ENCODE measurements around the gene DNMT1. TPM values are rescaled to one million over a fixed set of nuclear protein-coding genes. Genes with fewer than 3 reads are reported as not detected.

The DNMT1 gene
- total RNA-seq, 2 experiments from 2014 or later: 337 to 352 TPM

GRCh38 chr19:10146142-10146541 lies 48.6 kb downstream of the DNMT1 start:
- H3K36me3 Mint-ChIP-seq: peaks cover 56% of the 10 kb centered on the region
- no peak for DNase-seq
- no peaks in the 10 kb centered on the region for H3K9me3 Mint-ChIP-seq
- H3K27ac Mint-ChIP-seq: peak overlapping the region; percentile 48
- H3K27me3 Mint-ChIP-seq: no peaks in the 10 kb centered on the region
- peaks cover 27% of the 10 kb centered on the region for H3K4me1 Mint-ChIP-seq
- no peak overlapping the region for H3K4me3 Mint-ChIP-seq

- H3K27ac Mint-ChIP-seq: peak overlapping the region; percentile 64
- DNase-seq: no peak
- H3K27me3 Mint-ChIP-seq: no peaks in the 10 kb centered on the region
- no peak overlapping the region for H3K4me3 Mint-ChIP-seq
- no peaks in the 10 kb centered on the region for H3K9me3 Mint-ChIP-seq
- peaks cover 56% of the 10 kb centered on the region for H3K36me3 Mint-ChIP-seq
- peaks cover 27% of the 10 kb centered on the region for H3K4me1 Mint-ChIP-seq
Measured at GRCh38 chr19:10145031-10145430, 49.7 kb downstream of the DNMT1 start.

- H3K36me3 Mint-ChIP-seq: peaks cover 55% of the 10 kb centered on the region
- peak overlapping the region; percentile 70 for H3K27ac Mint-ChIP-seq
- no peak for DNase-seq
- H3K4me3 Mint-ChIP-seq: no peak overlapping the region
- no peaks in the 10 kb centered on the region for H3K9me3 Mint-ChIP-seq
- H3K27me3 Mint-ChIP-seq: no peaks in the 10 kb centered on the region
- H3K4me1 Mint-ChIP-seq: peaks cover 27% of the 10 kb centered on the region
Measured at GRCh38 chr19:10144361-10144760, 50.4 kb downstream of the DNMT1 start.

GRCh38 chr19:10143681-10144080 lies 51.1 kb downstream of the DNMT1 start:
- Mint-ChIP-seq H3K36me3 (peaks cover 57% of the 10 kb centered on the region), H3K9me3 (no peaks in the 10 kb centered on the region), H3K4me1 (peaks cover 27% of the 10 kb centered on the region), H3K27ac (peak overlapping the region; percentile 92), H3K27me3 (no peaks in the 10 kb centered on the region), H3K4me3 (no peak overlapping the region)
- no peak for DNase-seq

GRCh38 chr19:10142701-10143375 lies 51.9 kb downstream of the DNMT1 start:
- Mint-ChIP-seq H3K27ac (peak overlapping the region; percentile 92), H3K9me3 (no peaks in the 10 kb centered on the region), H3K4me1 (peaks cover 27% of the 10 kb centered on the region), H3K4me3 (peak overlapping the region; percentile 52), H3K36me3 (peaks cover 52% of the 10 kb centered on the region), H3K27me3 (no peaks in the 10 kb centered on the region)
- DNase-seq: peak; percentile 21

GRCh38 chr19:10141973-10142372 lies 52.8 kb downstream of the DNMT1 start:
- H3K9me3 Mint-ChIP-seq: no peaks in the 10 kb centered on the region
- H3K27me3 Mint-ChIP-seq: no peaks in the 10 kb centered on the region
- H3K4me1 Mint-ChIP-seq: peaks cover 27% of the 10 kb centered on the region
- peaks cover 52% of the 10 kb centered on the region for H3K36me3 Mint-ChIP-seq
- no peak overlapping the region for H3K4me3 Mint-ChIP-seq
- DNase-seq: no peak
- H3K27ac Mint-ChIP-seq: peak overlapping the region; percentile 62

- Mint-ChIP-seq H3K27ac (peak overlapping the region; percentile 51), H3K27me3 (no peaks in the 10 kb centered on the region), H3K9me3 (no peaks in the 10 kb centered on the region), H3K4me3 (no peak overlapping the region), H3K36me3 (peaks cover 50% of the 10 kb centered on the region), H3K4me1 (peaks cover 26% of the 10 kb centered on the region)
- no peak for DNase-seq
Measured at GRCh38 chr19:10141479-10141878, 53.3 kb downstream of the DNMT1 start.

GRCh38 chr19:10139952-10140351 lies 54.8 kb downstream of the DNMT1 start:
- Mint-ChIP-seq H3K4me3 (no peak overlapping the region), H3K36me3 (peaks cover 35% of the 10 kb centered on the region), H3K27me3 (no peaks in the 10 kb centered on the region), H3K9me3 (no peaks in the 10 kb centered on the region), H3K4me1 (peaks cover 18% of the 10 kb centered on the region), H3K27ac (no peak overlapping the region)
- DNase-seq: no peak

- peaks cover 14% of the 10 kb centered on the region for H3K4me1 Mint-ChIP-seq
- H3K27ac Mint-ChIP-seq: no peak overlapping the region
- peaks cover 31% of the 10 kb centered on the region for H3K36me3 Mint-ChIP-seq
Measured at GRCh38 chr19:10138879-10139795, 55.6 kb downstream of the DNMT1 start.

GRCh38 chr19:10137751-10138682 lies 56.7 kb downstream of the DNMT1 start:
- Mint-ChIP-seq H3K9me3 (no peaks in the 10 kb centered on the region), H3K4me1 (peaks cover 5% of the 10 kb centered on the region), H3K27me3 (no peaks in the 10 kb centered on the region), H3K27ac (no peak overlapping the region), H3K4me3 (no peak overlapping the region), H3K36me3 (peaks cover 25% of the 10 kb centered on the region)
- no peak for DNase-seq

More at GRCh38 chr19:10138879-10139795, 55.6 kb downstream of the DNMT1 start:
- Mint-ChIP-seq H3K4me3 (no peak overlapping the region), H3K9me3 (no peaks in the 10 kb centered on the region), H3K27me3 (no peaks in the 10 kb centered on the region)
- no peak for DNase-seq

- DNase-seq: no peak
- H3K4me3 Mint-ChIP-seq: no peak overlapping the region
- H3K9me3 Mint-ChIP-seq: no peaks in the 10 kb centered on the region
- H3K27ac Mint-ChIP-seq: peak overlapping the region; percentile 8
- no peaks in the 10 kb centered on the region for H3K27me3 Mint-ChIP-seq
- H3K36me3 Mint-ChIP-seq: peaks cover 24% of the 10 kb centered on the region
- no peaks in the 10 kb centered on the region for H3K4me1 Mint-ChIP-seq
Measured at GRCh38 chr19:10136936-10137335, 57.8 kb downstream of the DNMT1 start.

- no peak for DNase-seq
- Mint-ChIP-seq H3K4me3 (no peak overlapping the region), H3K27ac (no peak overlapping the region), H3K27me3 (no peaks in the 10 kb centered on the region), H3K36me3 (peaks cover 16% of the 10 kb centered on the region), H3K4me1 (no peaks in the 10 kb centered on the region), H3K9me3 (no peaks in the 10 kb centered on the region)
Measured at GRCh38 chr19:10135551-10136334, 59.0 kb downstream of the DNMT1 start.

- H3K4me3 Mint-ChIP-seq: no peak overlapping the region
- peaks cover 13% of the 10 kb centered on the region for H3K36me3 Mint-ChIP-seq
- H3K27me3 Mint-ChIP-seq: no peaks in the 10 kb centered on the region
- no peaks in the 10 kb centered on the region for H3K9me3 Mint-ChIP-seq
- H3K27ac Mint-ChIP-seq: no peak overlapping the region
- no peaks in the 10 kb centered on the region for H3K4me1 Mint-ChIP-seq
- no peak for DNase-seq
Measured at GRCh38 chr19:10134040-10134439, 60.7 kb downstream of the DNMT1 start.

- Mint-ChIP-seq H3K4me3 (no peak overlapping the region), H3K9me3 (no peaks in the 10 kb centered on the region), H3K4me1 (no peaks in the 10 kb centered on the region), H3K27ac (no peak overlapping the region), H3K27me3 (no peaks in the 10 kb centered on the region), H3K36me3 (peaks cover 13% of the 10 kb centered on the region)
- DNase-seq: no peak
Measured at GRCh38 chr19:10133596-10133995, 61.2 kb downstream of the DNMT1 start.
